Measurements from ENCODE around the gene HOXA9.

Gene HOXA9

DNA sequence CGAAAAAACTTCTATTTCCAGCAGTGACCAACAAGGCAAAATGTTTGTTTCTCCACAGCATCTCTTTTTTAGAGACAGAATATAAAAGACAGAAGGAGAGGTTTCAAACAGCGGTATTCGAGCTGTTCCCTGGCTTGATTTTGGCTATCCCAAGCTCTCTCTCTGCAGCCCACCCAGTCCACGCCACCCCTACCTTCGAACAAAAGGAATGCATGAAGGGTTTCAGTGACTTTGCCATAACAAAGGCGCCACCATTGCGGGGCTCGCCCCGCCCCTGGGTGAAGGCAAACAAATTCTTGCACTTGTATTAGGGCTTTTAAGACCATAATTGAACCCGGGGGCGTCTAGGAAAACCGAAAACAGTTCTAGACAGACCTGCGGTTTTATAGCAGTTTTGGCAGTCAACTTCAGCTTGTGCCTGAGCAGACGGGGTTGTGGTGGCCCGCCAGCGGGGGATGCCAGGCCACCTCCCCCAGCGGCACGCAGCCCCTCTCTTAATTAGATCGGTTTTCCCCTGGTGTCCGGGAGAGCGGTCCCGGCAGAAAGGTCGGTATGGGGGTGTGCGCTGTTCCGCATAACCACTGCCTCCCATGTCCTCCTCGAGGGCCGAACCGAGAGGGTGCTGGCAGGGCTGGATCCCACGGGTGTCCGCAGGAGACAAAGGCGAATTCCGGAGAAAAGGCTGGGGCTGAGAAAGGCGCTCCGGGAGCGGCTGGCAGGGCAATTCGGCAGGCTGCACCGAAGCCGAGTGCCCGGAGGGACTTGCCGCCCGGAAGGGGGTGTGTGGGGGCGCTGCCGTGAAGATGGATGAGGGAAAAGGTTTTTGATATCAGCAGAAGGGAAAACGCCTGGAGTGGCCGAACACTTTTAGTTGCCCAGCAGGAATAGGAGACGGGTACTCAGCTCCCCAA, 22.4 kb upstream of the HOXA9 start:
- no peak for DNase-seq

DNA sequence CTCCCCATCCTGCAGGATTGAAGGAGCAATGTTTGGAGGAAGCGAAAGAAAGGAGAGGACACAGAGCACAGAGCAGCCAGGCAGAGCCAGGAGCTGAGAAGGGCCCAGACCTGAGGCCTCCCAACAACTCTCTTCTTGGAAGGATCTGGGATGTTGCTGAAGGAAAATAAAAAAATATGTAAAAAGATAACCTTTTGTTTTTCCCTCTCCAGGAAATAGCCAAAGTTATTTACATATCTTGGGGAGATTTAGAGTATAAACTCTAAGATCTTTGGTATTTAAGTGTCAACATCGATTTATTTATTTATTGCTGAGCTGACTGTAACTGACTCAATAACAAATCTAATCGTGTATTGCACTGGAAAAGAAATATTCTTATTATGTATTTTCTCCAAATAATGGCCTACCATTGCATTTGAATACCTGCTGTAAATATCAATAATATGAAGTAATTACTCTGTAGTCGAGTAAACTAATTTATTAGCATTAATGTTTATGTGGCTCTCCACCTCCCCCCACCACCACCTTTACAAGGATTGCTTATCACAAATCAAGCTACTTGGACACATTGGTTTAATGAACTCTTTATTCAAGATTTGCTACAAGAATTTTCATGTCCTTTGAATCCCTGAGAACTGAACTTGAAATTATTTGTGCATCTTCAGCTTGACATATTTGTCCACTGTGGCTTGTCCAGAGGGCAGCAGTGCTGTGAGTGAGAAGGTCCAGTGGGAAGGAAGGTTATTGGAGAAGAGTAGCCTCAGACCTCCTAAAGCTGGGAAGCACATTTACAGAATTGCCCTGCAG, 21.5 kb upstream of the HOXA9 start:
- DNase-seq = no peak

DNA sequence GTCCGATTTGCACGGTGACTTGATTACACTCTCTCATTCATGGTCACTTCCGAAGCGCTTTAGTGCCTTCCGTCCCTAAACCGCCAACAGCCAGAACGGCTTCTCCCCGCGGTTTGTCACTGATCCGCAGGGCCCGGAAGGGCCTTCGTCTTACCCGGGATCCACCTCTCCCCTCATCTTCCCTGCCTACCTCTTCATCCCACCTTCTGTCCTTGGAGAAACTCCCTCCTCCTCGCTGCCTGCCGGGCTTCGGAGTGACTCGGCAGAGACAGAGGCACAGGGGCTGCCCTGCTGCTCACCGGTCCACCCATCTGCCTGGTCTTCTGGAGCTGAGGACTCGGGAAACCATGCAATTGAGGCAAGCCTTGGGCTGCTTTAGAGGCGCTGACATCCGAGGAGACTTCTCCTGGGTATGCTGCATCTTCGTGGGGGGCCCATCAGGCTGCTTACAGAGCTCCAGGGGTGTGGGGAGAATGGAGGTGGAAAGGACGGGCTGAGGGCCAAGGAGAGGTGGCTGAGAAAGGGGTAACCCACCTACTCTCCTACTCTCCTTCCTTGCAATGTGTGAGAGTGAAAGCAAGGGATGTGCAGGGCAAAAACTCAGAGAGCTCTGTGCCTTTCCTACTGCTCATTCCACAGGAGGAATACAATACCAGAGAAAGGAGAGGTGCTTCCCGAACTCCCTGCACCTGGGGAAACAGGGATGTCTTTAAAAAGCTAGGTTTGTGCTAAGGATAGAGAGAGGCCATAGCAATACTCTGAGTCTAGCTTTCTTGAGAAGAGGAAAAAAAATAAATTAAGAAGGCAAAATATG, 20.7 kb upstream of the HOXA9 start:
- DNase-seq = peak; percentile 67

DNA sequence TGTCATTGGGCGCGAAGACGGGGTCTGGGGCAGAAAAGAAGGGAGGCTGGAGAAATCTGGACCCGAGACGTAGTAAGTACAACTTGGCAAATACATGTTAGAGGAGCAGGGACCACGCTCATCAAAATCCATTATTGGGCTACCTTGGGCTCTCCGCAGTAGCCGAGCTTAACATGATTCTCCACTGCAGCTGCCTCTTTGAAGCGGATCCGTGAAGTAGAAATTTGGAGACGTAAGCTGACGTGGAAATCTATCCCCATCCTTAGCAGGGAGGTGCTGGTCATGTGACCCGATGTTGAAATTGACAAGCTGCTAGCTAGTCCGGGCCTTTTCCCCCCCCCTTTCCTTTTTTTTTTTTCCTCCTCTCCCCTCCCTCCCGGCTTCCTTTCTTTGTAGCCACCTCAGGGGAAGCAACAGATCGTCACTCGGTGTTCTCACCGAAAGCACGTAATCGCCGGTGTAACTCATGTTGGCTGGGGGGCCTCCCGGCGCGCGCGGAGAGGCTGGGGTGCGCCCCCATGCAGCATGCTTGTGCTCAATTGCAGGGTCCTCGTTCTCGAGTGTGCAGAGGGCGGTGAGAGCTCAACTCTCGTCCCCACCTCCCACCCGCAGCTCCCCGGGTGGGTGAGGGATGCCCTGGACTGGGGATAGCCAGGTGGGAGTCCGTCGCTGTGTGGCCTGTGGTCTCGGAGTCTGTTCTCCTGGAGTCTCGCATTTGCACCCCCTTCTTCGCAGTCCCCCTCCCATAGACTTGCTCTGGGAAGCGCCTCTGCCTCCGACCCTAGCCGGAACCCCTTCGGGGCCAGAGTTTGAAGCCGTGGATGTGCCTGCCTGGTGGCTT, 19.9 kb upstream of the HOXA9 start, which contains the start of gene HOXA11:
HOXA11 (minus strand) TSS at position 220 of the 841 bp plus-strand sequence; CDS start at position 132, 88 bp downstream.
- DNase-seq = peak; percentile 82

DNA sequence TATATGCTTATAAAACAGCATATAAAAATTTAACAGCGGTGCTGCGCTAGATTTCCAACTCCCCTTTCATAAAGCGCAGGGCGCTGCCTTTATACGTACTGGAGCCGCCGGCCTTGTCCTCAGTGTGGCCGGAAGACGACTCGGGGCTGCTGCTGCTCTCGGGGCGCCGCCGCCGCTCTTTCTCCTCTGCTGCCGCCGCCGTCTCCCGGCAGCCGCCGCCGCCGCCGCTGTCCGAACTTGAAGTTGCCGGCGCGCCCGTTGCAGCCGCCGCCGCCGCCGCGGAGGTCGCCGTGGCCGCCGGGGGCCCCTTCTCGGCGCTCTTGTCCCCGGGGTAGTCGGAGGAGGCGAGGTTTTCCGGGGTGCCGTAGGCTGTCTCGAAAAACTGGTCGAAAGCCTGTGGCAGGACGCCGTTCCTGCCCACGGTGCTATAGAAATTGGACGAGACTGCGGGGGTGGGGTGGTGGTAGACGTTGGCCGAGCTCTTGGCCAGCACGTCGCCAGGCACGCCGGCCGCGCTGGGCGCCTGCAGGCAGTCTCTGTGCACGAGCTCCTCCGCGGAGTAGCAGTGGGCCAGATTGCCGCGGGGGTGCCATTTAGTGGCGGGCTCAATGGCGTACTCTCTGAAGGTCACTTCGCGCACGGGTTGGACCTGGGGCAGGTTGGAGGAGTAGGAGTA, 19.1 kb upstream of the HOXA9 start:
- DNase-seq = peak; percentile 78

DNA sequence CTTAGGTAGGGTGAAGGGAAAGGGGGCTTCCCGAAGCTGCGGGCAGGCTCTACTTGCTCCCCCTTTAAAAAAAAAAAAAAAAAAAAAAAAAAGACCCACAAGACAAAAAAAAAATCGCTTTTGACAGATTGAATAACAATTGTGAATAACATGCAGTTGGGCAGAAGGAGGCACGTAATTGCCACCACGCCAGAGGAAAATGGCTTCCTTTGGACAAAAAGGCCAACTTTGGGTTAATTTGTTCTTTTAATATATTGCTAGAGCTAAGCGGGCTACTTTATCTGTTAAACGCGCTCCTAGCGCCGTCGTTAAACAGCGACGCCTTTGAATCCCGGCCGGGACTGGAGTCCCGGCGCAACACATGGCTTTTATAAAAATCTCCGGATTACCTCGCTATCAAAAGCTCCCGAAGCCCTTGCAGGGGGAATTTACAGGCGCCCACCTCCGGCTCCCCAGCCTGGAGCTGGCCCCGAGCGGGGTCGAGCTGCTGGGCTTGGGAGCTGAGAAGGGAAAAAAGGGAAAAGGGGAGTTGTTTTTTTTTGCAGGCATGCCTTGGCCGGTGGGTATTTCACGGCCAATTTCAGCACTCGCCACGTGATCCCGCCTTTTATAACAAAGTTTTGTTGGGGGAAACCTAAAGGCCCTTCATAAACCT, 18.5 kb upstream of the HOXA9 start:
- peak; percentile 73 for DNase-seq

DNA sequence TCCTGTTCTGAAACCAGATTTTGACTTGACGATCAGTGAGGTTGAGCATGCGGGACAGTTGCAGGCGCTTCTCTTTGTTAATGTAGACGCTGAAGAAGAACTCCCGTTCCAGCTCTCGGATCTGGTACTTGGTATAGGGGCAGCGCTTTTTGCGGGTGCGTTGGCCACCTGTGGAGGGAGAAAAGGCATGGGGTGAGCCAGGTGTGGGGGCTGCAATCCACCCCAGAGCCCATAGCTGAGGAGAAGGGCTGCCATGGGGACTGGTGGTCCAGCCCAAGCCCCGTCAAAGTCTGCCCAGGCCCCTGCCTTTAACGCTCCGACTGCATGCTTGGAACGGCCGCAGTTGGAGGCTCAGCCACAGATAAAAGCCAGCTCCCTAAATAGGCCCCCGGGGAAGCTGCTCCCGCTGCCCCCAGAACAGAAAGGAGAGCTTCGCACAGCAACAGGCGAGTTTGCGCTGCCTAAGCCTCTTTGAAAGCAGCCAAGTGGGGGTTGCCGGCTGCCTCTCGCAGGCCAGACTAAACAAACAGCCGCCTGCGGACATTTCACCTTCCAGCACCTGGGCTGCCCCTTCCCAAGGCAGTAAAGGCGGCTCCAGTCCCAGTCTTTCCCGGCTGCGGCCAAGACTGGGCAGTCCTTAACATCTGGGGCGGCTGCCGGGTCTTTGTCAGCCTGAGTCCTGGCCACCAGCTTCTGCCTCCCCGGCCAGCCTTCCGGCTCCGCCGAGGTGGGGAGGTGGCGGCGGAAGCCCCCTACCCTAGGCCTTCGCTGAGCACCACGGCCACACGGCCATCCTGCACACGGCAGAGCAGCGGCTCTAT, 17.7 kb upstream of the HOXA9 start:
- peak; percentile 70 for DNase-seq

DNA sequence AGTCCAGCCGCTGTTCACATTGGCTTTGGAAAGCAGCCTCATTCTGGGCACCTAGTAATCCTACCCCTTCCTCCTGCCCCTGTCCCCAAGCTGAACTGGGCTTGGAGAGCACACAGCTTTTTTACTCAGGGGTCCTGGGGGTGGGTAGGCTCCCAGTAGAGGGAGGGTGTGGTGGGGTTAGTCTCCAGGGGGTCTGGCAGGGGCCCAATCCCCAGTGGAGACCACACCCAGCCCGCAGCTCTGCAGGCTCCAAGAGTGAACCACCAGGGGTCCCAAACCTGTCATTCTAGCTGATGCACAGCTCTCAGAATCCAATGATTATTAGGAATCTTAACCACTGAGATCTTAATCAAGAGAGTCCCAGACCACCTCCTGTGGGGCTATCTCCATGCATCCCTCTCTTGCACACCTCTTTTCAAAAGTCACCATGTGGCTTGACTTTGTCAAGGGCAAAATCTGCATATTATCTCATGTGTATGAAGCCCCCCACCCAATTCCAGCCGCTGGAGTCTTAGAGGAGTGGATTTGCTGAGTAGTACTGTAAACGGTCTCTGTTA, 17.0 kb upstream of the HOXA9 start:
- no peak for DNase-seq

DNA sequence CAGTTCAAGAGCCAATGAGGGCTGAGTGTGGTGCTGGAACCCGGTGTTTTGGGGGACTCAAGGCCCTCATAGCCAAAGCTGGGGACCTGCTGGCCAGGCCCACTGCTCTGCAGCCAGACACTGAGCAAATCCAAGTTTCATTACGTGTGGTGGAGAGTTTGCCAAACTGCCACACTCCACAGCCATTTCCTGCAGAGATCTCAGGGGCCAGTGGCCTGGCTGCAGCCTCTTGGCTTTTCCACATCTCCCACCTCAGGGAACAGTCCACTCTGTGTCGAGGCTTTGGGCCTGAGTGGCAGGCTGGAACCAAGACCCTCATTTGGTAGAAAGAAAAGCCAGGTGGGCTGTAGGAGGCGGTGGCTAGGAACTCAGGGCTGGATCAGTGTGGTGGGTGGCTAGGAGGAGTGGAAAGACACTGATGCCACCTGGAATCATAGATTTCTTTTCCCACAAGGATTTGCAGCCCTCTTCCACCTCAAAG, 16.5 kb upstream of the HOXA9 start:
- no peak for DNase-seq

DNA sequence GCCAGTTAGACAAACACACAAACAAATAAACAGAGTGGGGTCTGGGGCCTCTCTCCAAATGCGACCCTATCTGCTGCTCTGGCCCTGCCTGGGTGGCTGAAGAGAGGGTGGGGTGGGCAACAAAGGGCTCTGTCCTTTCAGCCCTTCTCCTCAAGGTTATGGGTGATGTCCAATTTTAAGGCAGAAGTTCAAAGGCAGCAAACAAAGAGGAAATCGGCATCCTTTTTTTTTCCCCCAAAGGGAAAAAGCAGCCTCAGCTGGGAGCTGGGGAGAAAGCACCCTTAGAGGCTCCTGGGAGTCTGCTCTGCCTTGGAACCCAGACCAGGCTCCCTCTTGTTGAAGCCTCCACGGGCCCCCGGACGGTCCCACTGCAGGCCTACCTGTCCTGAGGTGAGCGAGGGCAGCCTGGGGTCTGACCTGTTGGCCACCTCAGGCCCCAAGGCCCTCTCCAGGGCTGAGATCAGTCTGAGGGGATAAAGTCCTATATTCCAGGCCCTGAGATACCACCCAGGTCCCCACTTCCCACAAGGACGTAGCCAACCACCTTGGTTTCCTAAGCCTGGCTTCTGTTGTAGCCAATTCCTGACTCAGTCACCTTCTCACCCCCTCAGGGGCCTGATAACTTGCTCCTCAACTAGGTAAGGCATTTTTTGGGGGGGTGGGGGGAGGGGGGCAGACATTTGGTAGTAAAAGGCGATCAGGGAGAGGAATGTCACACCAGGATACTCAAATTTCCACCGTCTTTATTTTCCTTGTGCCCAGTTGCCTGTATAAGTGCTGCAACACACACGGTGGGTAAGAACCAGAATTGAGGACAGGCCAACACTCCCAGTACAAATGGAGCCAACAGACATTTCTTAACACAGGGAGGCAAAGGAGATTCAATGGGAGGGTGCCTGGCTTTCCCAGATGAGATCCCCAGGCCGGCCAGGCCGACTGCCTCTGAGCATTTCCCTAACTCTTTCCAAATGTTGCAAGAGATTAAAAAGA, 15.4 kb upstream of the HOXA9 start:
- DNase-seq = no peak

DNA sequence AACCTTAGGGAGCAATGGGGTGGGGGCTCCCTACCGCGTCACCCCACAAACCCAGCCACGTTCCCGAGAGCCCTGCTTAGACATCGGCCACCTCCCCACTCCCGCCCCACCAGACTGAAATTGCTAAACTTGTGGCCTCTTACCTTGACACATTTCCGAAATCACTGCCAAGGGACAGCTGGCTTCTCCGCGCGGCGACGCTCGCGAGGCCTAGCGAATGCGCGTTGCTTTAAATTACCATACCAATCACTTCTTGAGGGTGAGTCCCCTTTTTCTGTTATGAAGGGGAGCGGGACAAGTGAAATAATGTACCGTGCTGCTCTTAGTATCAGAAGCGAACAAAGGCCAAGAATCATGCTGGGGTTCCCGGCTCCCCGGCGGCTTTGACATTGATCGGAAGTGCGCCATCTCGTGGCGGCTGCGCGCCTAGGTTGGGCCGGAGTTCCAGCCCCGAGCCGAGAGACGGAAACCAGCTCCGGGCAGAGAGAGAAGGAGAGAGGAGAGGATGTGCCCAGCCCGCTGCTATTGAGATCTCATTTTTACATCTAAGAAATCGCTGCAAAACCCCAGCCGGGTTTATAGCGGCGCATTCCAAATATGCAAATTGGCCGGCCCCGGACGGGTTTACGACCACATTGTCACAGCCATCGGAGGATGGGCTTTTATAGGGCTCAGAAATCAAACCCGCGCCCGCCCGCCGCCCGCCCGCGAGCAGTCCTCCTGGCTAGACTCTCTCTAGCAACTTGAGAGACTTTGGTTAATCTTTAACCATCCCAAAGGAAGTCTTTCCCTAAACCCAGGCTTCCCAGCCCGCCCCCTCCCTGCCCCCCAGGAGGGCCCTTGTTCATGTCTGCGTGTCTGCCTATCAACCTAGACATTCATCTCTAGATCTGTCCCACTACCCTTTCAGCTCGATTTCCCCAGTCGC, 14.4 kb upstream of the HOXA9 start:
- DNase-seq = peak; percentile 92

DNA sequence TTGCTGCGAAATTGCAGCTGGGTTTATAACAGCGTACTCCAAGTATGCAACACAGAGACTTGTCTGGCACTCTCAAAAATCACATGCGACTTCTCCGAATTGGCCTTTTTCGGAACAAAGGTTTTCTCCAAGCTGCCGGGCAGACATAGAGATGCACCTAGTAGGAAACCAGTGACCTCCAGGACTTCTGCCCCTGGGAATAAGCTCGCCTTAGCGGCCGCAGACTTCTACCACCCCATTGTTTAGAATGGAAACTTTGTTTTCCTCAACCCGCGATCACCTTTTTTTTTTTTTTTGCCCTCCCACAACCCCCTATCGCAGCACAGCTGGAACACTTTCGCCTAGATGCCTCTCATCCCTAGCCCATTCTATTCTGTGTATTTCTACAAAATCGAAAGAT, 13.7 kb upstream of the HOXA9 start:
- DNase-seq = no peak

DNA sequence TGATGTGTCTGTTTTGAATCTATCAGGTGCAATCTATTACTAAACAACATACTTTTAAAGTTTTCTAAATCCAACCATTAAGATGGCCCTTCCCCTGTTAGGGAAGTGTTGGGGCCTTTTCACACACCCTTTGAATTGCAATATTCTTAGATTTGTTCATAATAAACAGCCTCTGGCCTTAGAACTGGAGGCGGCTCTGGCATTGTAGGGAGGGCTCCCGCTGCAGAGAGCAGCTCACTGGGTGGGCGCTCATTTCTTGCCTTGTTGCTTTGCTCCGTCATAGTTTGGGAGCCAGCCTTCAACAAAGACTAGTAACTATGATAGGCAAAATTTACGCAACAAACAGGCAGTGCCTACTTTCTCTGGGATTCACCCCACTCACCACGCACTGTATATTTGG, 13.0 kb upstream of the HOXA9 start:
- DNase-seq = no peak

DNA sequence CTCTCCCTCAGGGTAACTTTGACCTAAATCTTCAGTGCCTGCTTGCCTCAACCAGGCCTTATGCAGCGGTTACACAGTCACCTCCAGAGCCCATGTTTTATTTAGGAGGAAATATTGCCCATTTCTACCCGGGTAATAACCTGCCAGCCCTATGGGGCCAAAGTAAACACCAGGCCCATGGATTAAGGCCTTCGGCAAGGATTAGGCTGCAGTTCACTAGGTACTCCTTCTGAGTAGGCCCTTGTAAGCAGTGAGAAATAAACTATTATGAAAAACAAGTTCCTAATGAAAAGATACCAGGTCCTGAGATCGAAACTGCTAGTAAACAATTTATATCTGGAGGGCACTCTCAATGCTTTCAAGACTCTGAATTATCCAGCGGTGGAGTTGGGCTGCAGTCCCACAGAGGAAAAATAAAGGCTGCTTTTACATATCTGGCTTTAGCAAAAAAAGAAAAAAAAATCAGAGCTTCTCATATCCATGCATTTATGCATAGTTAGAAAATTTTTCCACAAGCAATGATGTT, 12.5 kb upstream of the HOXA9 start:
- no peak for DNase-seq

DNA sequence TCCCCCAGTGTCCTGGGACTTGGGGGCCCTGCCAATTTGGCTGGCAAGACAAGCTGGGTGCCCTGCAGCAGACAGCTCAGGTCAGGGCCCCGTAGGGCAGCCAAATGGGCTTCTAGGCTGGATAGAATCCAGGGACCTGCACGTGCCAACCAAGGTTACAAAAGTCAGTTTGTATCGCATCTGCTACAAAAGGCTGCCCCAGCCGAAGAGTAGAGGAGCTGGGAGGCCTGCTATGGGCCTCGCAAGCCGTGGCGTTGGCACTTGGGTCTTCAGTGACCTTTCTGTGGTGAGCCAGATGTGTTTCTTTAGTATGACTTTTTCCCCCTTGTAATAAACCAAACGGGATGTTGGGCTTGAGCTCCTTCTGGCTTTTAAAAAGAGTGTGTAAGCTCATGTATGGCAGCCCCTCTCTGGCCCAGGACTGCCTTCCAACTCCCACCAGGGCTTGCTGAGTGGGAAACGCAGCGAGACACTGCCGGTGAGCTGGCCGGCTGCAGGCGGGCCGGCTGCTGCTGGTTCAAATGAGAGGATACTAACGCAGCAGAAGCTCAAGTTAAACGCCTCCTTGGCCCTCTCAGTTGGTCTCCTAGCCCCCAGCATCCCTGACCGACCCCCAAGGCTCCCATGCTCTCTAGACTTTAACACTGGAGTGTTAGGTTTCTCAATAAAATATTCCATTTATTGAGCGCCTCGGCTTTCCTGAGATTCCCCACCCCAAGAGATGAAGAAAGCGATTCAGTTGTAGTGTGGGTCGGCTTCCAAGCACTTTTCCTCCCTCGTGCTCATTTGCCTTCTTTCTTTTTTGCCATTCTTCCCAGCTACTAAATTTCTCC, 11.8 kb upstream of the HOXA9 start:
- no peak for DNase-seq

DNA sequence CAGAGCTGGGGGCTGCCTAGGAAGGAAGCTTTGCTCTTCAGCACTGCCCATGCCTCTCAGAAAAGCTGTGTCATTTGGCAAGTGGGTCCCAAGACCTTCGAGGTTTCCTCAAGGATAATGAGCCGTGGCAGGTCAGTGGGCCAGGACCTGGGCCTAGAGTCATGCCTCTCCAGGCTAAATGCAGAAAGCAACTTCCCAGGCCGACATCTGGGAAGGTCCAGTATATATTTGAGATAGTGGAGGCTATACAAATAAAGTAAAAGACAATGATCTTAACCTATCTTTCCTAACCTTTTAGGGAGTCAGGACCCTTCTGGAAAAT, 11.1 kb upstream of the HOXA9 start:
- DNase-seq = no peak

Data from DMS53 (cell line).